HG03442 (cell line): Measurements from ENCODE around the gene ST3GAL4.
"Not testable (repeated sequence)": the region's sequence is repeated elsewhere in the genome, so short reads cannot be mapped to it uniquely, and the experiment has no call there.

Source experiments
- ATAC-seq: cut with Tn5 transposase; IDR thresholded peaks from one replicate; pipeline ENCODE4 v1.9.1; 2021; ENCODE audit warnings: mild to moderate bottlenecking, moderate library complexity; ENCODE audit not compliant: unreplicated experiment

The ST3GAL4 gene

DNA sequence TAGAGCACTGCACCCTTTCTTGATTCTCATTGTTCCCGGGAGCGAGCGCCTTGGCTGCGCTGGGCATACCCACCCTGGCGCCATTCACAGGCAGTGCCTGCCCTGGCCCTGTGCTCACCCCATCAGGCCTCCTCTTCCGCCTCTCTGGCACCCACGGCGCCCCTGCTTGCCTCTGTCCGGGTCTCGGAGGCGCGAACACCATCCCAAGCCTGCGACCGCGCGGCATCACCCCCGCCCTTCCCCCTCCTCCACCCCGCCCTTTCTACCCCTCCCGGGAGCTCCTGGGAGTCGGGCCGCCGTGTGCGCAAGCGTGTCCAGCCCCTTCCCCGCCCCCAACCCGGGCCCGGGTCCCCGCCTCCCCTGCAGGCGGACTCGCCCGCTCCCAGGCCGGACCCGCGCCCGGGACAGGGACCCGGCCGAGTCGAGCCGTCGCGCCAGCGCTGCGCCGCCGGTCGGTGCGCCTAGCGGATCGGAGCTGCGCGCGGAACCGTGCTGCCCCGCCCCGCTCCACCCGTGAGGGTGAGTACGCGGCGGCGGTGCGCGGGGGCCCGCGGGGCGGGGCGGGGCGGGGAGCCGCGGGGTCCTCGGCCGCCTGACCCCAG is at the start of gene ST3GAL4:
Gene ST3GAL4, plus strand, starts transcription at position 363 of the 602 bp plus-strand sequence. CDS start 50,470 bp downstream, outside the sequence.
- peak; percentile 63 for ATAC-seq

GRCh38 chr11:126305699-126306098 is 49.8 kb upstream of the ST3GAL4 start:
- peak; percentile 53 for ATAC-seq

DNA sequence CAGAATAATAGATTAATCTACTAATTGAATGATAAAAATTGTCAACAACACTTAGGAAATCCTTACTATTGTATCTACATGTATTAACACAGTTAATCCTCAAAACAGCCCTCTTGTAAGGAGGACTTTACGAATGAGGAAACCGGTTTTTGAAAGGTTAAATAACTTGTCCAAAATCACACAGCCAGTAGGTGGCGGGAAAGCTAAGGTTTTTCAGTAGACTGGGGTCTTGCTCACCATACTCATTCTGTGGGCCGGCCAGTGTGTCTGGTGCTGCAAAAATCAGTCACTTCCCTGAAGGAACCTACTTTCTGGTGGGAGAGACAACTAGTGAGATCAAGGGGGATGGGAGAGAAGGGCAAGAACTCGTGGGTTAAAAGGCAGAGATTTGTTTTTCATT is 47.8 kb upstream of the ST3GAL4 start:
- ATAC-seq = no peak

GRCh38 chr11:126308271-126308671 is 47.2 kb upstream of the ST3GAL4 start:
- ATAC-seq = no peak

GRCh38 chr11:126308771-126309170 is 46.7 kb upstream of the ST3GAL4 start:
- not testable (repeated sequence) for ATAC-seq

DNA sequence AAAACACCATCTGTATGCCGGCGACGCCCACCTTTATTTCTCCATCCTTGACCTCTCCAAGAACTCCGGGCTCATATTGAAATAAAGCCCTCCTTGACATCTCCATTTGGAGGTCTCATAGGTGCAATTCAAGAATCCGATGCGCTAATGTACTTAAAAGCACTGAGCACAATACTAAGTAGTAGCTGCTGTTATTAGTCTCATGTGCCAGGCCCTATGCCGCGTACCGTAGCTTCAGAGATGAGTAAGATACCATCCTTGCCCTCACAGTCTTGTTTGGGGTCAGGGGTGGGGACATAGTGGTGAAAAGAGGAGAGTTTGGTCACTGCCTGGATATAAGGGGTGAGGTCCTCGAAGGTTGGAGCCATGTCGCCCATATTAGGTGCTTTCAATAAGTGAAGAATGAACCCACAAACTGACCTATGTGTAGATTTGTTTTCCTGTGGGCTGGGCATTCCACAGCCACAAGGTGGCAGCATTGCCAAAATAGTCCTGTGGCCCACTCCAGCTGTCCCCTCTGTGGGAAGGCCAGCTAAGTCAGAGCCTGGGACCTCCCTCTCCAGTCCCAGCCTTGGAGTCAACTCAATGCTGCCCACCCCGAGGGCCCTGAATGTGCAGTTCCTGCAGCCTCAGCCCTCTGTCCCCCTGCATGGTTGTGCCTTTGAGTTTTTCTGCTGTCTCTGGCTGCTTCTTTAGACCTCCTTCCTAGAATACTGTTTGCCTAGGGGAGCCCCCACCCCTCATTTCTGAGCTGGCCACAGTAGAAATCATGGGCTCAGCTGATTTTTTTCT is 45.1 kb upstream of the ST3GAL4 start:
- ATAC-seq = no peak

DNA sequence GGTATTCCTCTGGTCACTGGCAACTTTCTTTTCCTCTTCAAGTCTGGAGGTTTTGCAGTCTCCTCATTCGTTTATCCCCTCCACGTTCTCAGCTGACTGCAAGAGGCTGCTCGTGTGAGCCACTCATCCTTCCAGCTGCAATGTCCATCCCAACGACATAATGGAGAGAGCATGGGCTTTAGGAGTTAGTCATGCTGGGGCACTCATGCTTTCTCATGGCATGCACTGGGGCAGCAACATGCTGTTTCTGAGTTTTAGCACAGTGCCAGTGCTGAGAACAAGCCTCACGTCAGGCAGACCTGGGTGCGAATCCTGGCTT is 44.5 kb upstream of the ST3GAL4 start:
- ATAC-seq = no peak

DNA sequence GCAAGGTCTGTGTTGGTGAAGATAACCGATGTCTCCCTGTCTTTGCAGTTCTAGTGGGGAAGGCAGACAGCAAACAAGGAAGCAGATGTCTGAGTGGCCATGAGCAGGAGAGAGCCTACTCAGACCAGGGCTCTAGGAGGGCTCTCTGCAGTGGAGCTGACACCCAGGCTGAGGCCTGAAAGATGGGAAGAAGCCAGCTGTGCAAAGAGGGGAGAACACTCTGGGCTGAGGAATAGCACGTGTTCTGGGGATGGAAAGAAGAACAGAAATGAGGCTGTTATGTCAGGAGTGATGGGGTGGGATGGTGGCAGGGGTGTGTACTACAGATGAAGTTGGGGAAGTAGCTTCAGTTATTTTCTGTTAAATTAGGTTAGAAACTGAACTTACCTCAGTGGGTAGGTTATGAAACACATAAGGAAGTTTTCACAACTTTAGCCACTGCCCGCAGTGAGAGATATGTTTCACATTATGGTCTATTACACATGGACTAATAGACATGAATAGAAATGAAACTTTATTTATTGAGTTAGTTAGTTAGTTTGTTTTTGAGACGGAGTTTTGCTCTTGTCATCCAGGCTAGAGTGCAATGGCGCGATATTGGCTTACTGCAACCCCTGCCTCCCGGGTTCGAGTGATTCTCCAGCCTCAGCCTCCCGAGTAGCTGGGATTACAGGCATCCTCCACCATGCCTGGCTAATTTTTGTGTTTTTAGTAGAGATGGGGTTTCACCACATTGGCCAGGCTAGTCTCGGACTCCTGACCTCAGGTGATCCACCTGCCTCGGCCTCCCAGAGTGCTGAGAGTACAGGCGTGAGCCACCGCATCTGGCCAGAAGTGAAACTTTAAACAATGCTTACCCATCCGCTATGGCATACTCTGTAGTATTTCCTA is 43.8 kb upstream of the ST3GAL4 start:
- ATAC-seq = peak; percentile 77

DNA sequence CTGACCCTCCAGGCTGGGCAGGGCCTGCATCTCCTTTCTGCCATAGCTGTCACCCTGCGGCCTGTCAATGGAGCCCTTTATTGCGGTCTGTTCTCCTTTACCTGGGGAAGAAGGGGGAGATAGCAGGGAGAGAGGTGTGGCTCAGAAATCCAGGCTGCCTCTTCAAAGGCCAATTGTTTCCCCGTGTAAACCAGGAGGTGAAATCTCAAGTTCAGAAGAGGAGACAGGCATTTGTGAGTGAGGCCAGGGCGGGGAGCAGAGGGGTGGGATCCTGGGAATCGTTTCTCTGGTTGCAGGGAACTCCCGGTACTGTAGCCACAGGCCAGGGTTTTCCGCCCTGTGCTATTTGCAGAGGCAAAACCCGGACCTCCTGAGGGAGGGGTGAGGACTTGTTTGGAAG is 42.5 kb upstream of the ST3GAL4 start:
- ATAC-seq = no peak

DNA sequence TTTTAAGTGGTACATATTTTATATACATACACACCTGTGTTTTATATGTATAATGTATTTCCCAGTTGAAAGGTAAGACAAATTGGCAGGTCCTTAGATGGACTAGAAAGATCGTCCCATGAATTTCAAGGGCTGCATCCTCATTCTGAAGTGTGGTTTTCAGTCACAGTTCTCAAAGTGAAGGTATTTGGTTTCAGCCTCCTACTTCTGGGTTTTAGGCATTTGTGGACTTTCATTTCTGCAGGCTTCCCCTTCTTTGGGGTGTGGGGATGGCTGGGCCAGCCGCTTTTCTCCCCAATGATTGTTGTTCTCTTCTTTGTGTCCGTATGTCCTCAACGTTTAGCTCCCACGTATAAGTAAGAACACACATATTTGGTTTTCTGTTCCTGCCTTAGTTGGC is 41.7 kb upstream of the ST3GAL4 start:
- ATAC-seq = no peak

DNA sequence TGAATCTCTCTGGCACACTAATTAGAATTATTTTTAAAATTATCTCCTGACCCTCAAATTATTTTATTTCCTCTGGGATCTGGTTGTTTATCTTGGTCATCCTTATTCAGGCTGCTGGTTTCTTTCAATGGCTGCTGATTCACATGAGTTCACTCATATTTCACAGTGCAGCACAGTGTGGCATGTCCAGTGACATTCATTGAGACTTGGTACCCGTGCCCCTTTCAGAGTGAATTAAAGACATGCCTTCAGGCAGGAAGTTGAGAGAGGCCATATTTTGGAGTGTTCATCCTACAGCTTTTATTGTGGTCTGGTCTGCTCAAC is 38.1 kb upstream of the ST3GAL4 start:
- ATAC-seq = no peak

DNA sequence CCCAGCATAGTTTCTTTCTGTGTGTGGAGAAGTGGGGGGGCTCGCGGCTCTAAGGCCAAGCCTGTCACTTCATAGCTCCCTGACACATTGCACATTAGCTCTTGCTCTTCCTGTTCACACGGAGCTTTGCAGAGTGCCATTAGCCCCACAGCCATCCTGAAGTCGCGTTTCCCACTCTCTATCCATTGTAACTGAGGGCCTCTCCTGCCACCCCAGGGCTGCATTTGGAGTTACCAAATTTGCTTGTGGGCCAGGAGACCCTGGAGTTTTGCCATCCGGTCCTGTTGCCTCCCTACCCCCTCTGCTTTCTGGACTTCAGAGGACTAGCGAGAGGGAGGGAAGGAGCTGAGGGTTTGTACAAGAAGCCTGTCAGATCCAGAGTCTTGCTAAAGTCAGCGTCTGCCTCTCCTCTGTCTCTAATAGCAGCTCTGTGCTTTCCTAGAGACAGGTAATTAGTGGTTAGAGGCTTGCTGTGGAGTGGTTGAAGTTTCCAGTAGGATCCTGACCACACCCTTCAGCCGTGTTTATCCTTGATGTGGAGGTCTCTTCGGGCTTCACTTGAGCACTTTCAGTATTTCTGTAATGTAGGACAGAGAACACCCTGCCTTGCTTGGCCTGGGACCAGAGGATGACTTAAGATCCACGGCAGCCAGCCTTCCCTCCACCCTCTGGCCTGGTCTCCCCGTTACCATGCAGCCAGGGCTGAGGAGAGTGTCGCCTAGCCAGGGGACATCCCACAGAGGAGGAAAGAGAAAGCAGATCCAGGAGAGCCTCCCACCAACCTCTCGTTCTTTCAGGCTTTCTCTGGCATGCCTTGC is 37.5 kb upstream of the ST3GAL4 start:
- peak; percentile 56 for ATAC-seq

- peak; percentile 83 for ATAC-seq
These were observed 36.7 kb upstream of the ST3GAL4 start for GRCh38 chr11:126318574-126319373.

GRCh38 chr11:126319374-126319740 is 36.1 kb upstream of the ST3GAL4 start:
- no peak for ATAC-seq

DNA sequence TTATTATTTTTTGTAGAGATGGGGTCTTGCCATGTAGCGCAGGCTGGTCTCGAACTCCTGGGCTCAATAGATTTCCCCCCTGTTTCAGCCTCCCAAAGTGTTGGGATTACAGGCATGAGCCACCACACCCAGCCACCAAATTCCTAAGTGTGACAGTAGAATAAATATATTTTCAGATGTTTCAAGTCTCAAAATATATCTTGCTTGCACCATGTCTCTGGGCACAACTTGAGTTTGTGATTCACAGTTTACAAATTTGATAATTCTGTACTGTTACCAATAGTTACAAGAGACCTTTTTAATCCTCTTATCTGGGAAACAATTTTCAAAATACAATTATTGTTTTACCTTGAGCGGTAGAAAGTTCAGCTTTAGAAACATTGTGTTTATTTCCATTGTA is 32.5 kb upstream of the ST3GAL4 start:
- no peak for ATAC-seq

GRCh38 chr11:126327281-126328000 is 28.0 kb upstream of the ST3GAL4 start:
- ATAC-seq = no peak

GRCh38 chr11:126328001-126328390 is 27.5 kb upstream of the ST3GAL4 start:
- no peak for ATAC-seq

GRCh38 chr11:126328444-126328843 is 27.0 kb upstream of the ST3GAL4 start:
- ATAC-seq = no peak

GRCh38 chr11:126328938-126329643 is 26.4 kb upstream of the ST3GAL4 start:
- no peak for ATAC-seq
